OCI-LY1 (cell line): ENCODE results near the gene FLII.

Experiments used
- H2AFZ ChIP-seq: fragments of 200-600 bp; sonication (generic), shearing (Covaris generic); 2 replicates; pipeline ENCODE4 v1.6.0; 2014; ENCODE audit warnings: antibody characterized with exemption, mild to moderate bottlenecking, low read length
- H3F3A ChIP-seq: fragments of 200-600 bp; sonication (generic), shearing (Covaris generic); 2 replicates; pipeline ENCODE4 v1.6.0; 2014; ENCODE audit warnings: mild to moderate bottlenecking, antibody characterized with exemption, low read length, moderate library complexity; ENCODE audit not compliant: insufficient read depth
- H3K27ac ChIP-seq: fragments of 200-600 bp; sonication (generic); 2 replicates; pipeline ENCODE4 v1.5.1; 2014; ENCODE audit warnings: low read length, mixed run types, mild to moderate bottlenecking, low read depth; ENCODE audit not compliant: poor library complexity, severe bottlenecking
- H3K27me3 ChIP-seq: fragments of 200-600 bp; sonication (generic); 2 replicates; pipeline ENCODE4 v1.6.0; 2014; ENCODE audit warnings: antibody characterized with exemption, mild to moderate bottlenecking, low read length, moderate library complexity; ENCODE audit not compliant: insufficient read depth
- H3K36me3 ChIP-seq: fragments of 200-600 bp; sonication (generic); 2 replicates; pipeline ENCODE4 v1.6.1; 2014; ENCODE audit warnings: mild to moderate bottlenecking, antibody characterized with exemption, low read length, moderate library complexity, mixed read lengths; ENCODE audit not compliant: insufficient read depth
- H3K4me1 ChIP-seq: fragments of 200-600 bp; sonication (generic); 2 replicates; pipeline ENCODE4 v1.5.1; 2014; ENCODE audit warnings: mild to moderate bottlenecking, low read length, moderate library complexity; ENCODE audit not compliant: insufficient read depth, severe bottlenecking
- H3K4me2 ChIP-seq: fragments of 200-600 bp; sonication (generic), shearing (Covaris generic); 2 replicates; pipeline ENCODE4 v1.6.1; 2014; ENCODE audit warnings: low read length
- H3K4me3 ChIP-seq: fragments of 200-600 bp; sonication (generic); 2 replicates; pipeline ENCODE4 v1.5.1; 2014; ENCODE audit warnings: low read length, low read depth, mild to moderate bottlenecking, mixed read lengths; ENCODE audit not compliant: poor library complexity, severe bottlenecking
- H3K79me2 ChIP-seq: fragments of 200-600 bp; shearing (Covaris generic); 2 replicates; pipeline ENCODE4 v1.6.1; 2016; ENCODE audit warnings: mixed run types, low read length, mixed read lengths; ENCODE audit not compliant: insufficient read depth
- H3K9ac ChIP-seq: fragments of 200-600 bp; sonication (generic), shearing (Covaris generic); 2 replicates; pipeline ENCODE4 v1.6.1; 2014; ENCODE audit warnings: mild to moderate bottlenecking, low read length, mixed read lengths
- H3K9me2 ChIP-seq: fragments of 200-600 bp; sonication (generic), shearing (Covaris generic); 2 replicates; pipeline ENCODE4 v1.6.1; 2014; ENCODE audit warnings: low read depth, mild to moderate bottlenecking, low read length, mixed read lengths
- H3K9me3 ChIP-seq: fragments of 200-600 bp; shearing (Covaris generic); 2 replicates; pipeline ENCODE4 v1.6.1; 2014; ENCODE audit warnings: low read length, mixed read lengths
- H4K20me1 ChIP-seq: fragments of 200-600 bp; sonication (generic), shearing (Covaris generic); 2 replicates; pipeline ENCODE4 v1.6.0; 2016; ENCODE audit warnings: mild to moderate bottlenecking, low read length; ENCODE audit not compliant: insufficient read depth
- CTCF ChIP-seq: fragments of 200-600 bp; sonication (generic), shearing (Covaris generic); IDR thresholded peaks from 2 replicates; pipeline ENCODE4 v1.5.1; 2017; ENCODE audit warnings: mild to moderate bottlenecking, antibody characterized with exemption, low read length, moderate library complexity, mixed read lengths
- EZH2 ChIP-seq: fragments of 200-600 bp; sonication (generic), shearing (Covaris generic); IDR thresholded peaks from 2 replicates; pipeline ENCODE4 v1.8.0; 2017; ENCODE audit warnings: borderline replicate concordance, mixed run types, mild to moderate bottlenecking, antibody characterized with exemption, low read length, moderate library complexity, mixed read lengths

Gene FLII

GRCh38 chr17:18277076-18277475, 18.5 kb upstream of the FLII start:
- Histone ChIP-seq H2AFZ (no peak overlapping the region), H3K4me3 (no peak overlapping the region), H3K4me2 (no peak overlapping the region), H3K27me3 (no peaks in the 10 kb centered on the region), H3K9me2 (no peaks in the 10 kb centered on the region), H3F3A (no peaks in the 10 kb centered on the region), H3K4me1 (no peaks in the 10 kb centered on the region), H3K79me2 (no peaks in the 10 kb centered on the region), H3K36me3 (peaks cover 87% of the 10 kb centered on the region), H4K20me1 (no peaks in the 10 kb centered on the region), H3K9ac (no peak overlapping the region), H3K9me3 (no peaks in the 10 kb centered on the region), H3K27ac (no peak overlapping the region)
- TF ChIP-seq EZH2, result no peak
- TF ChIP-seq CTCF, result no peak

- H2AFZ ChIP-seq, result no peak overlapping the region
- H3K27me3 ChIP-seq, result no peaks in the 10 kb centered on the region
- H3K9me3 ChIP-seq, result no peaks in the 10 kb centered on the region
- TF ChIP-seq CTCF, result no peak
- no peak for TF ChIP-seq EZH2
- no peaks in the 10 kb centered on the region for H3K79me2 ChIP-seq
- H3K4me3 ChIP-seq, result no peak overlapping the region
- no peak overlapping the region for H3K9ac ChIP-seq
- no peaks in the 10 kb centered on the region for H4K20me1 ChIP-seq
- peaks cover 28% of the 10 kb centered on the region for H3K36me3 ChIP-seq
- no peaks in the 10 kb centered on the region for H3F3A ChIP-seq
- no peaks in the 10 kb centered on the region for H3K9me2 ChIP-seq
- H3K4me1 ChIP-seq, result no peaks in the 10 kb centered on the region
- no peak overlapping the region for H3K4me2 ChIP-seq
- no peak overlapping the region for H3K27ac ChIP-seq
Measured at GRCh38 chr17:18270046-18270931, 11.8 kb upstream of the FLII start.

- no peaks in the 10 kb centered on the region for H4K20me1 ChIP-seq
Measured at GRCh38 chr17:18267927-18268711, 9.6 kb upstream of the FLII start.

More at GRCh38 chr17:18267927-18268711, 9.6 kb upstream of the FLII start:
- no peak overlapping the region for H3K9ac ChIP-seq
- peaks cover 11% of the 10 kb centered on the region; the same call in 1 of the 2 replicates for H3K36me3 ChIP-seq
- no peaks in the 10 kb centered on the region for H3K4me1 ChIP-seq
- no peak overlapping the region for H3K4me3 ChIP-seq
- no peaks in the 10 kb centered on the region for H3K79me2 ChIP-seq
- H3K4me2 ChIP-seq, result no peak overlapping the region
- no peaks in the 10 kb centered on the region for H3K9me3 ChIP-seq
- H2AFZ ChIP-seq, result no peak overlapping the region
- H3K27ac ChIP-seq, result no peak overlapping the region
- no peaks in the 10 kb centered on the region for H3K27me3 ChIP-seq
- H3K9me2 ChIP-seq, result no peaks in the 10 kb centered on the region
- H3F3A ChIP-seq, result no peaks in the 10 kb centered on the region
- no peak for TF ChIP-seq CTCF
- TF ChIP-seq EZH2, result no peak
